ENCODE data around the gene ARFGAP3.
"Not testable (repeated sequence)": the region's sequence is repeated elsewhere in the genome, so short reads cannot be mapped to it uniquely, and the experiment has no call there.

The ARFGAP3 gene

DNA sequence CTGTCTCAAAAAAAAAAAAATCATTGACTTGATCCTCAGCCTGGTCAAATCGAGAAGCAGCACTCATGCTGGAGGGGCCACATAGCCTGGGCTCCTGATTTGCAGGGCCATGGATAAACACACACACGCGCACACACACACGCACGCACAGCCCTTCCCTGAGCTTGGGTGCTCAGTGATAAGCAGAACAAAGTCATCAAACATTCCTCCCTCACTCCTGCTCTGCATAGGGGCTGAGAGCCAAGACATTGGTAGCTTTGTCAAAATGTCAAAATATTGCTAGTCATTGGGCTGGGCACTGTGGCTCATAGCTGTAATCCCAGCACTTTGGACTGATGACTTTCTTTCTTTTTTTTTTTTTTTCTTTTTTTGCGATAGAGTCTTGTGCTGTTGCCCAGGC is 102.4 kb downstream of the ARFGAP3 start:
- ChIA-PET POLR2A (interaction anchor here (0.6 kb wide), 2 partner anchors 14 to 747 kb away, joined by 4 to 5 read pairs; no protein-coding TSS in a partner anchor), CTCF (interaction anchor here (0.6 kb wide), 1 partner anchor 708 kb away, joined by 3 read pairs; no protein-coding TSS in a partner anchor)
- peak; percentile 69 to 88 (median 72) for DNase-seq
- H3K9me3 ChIP-seq (ENCODE audit: control extremely low read depth in 1 of 5, control insufficient read depth in 4 of 5, insufficient read depth in 2 of 5, low read depth in 1 of 5, low read length in 4 of 5) = no peaks in the 10 kb centered on the region
- H3K4me1 ChIP-seq (ENCODE audit: control extremely low read depth in 1 of 4, control insufficient read depth in 4 of 4, insufficient read depth in 4 of 4, low read length in 3 of 4) = peaks cover 0 to 12% (median 3%) of the 10 kb centered on the region in 4 experiments
- WGBS (ENCODE audit: insufficient coverage) = 28% methylated on average over 4 of the region's 6 CpGs
- no peak overlapping the region for H3K4me3 ChIP-seq (ENCODE audit: control insufficient read depth in 1 of 7, extremely low read depth in 1 of 7, insufficient read depth in 4 of 7, low read depth in 2 of 7, low read length in 6 of 7)
- H3K36me3 ChIP-seq (ENCODE audit: control insufficient read depth in 4 of 4, insufficient read depth in 4 of 4, low read length in 3 of 4) = no peaks in the 10 kb centered on the region
- H3K27ac ChIP-seq (ENCODE audit: insufficient read depth in 1 of 2, low read depth in 1 of 2, low read length in 2 of 2, poor library complexity in 1 of 2, severe bottlenecking in 2 of 2) = no peak overlapping the region
- peaks cover 0 to 4% (median 0%) of the 10 kb centered on the region in 5 experiments for H3K27me3 ChIP-seq (replicated peaks in 2 of 5; ENCODE audit: control insufficient read depth in 4 of 5, insufficient read depth in 5 of 5, low read length in 4 of 5)

DNA sequence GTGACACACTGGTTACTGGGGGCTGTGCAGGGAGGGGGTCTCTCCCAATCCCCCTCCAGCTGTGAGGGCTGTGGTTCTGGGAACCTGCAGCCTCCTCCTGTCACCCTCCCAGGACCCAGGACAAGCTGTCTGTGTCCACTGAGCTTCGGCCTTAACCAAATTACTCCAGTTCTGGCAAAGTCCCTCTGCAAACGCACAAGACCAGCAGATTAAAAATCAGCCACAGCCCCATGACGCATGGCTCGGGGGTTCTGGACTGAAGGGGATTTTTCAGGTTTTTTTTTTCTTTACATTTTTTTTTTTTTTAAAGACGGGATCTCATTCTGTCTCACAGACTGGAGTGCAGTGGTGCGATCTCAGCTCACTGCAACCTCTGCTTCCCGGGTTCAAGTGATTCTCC is 104.2 kb downstream of the ARFGAP3 start:
- ChIA-PET POLR2A (no interaction called here), CTCF (interaction anchor here (0.7 kb wide), 1 partner anchor 79 kb away, joined by 3 read pairs; no protein-coding TSS in a partner anchor)
- Histone ChIP-seq H3K4me1 (ENCODE audit: control extremely low read depth in 1 of 4, control insufficient read depth in 4 of 4, insufficient read depth in 4 of 4, low read length in 3 of 4) (peaks cover 0 to 12% (median 3%) of the 10 kb centered on the region in 4 experiments), H3K27ac (ENCODE audit: insufficient read depth in 1 of 2, low read depth in 1 of 2, low read length in 2 of 2, poor library complexity in 1 of 2, severe bottlenecking in 2 of 2) (no peak overlapping the region), H3K4me3 (ENCODE audit: control insufficient read depth in 1 of 7, extremely low read depth in 1 of 7, insufficient read depth in 4 of 7, low read depth in 2 of 7, low read length in 6 of 7) (no peak overlapping the region), H3K36me3 (ENCODE audit: control insufficient read depth in 4 of 4, insufficient read depth in 4 of 4, low read length in 3 of 4) (no peaks in the 10 kb centered on the region), H3K9me3 (ENCODE audit: control extremely low read depth in 1 of 5, control insufficient read depth in 4 of 5, insufficient read depth in 2 of 5, low read depth in 1 of 5, low read length in 4 of 5) (no peaks in the 10 kb centered on the region), H3K27me3 (replicated peaks in 2 of 5; ENCODE audit: control insufficient read depth in 4 of 5, insufficient read depth in 5 of 5, low read length in 4 of 5) (peaks cover 0 to 4% (median 0%) of the 10 kb centered on the region in 5 experiments)
- peak in 1 of 3 donors; percentile 21 for DNase-seq
- 98% methylated on average over 7 of the region's 7 CpGs for WGBS (ENCODE audit: insufficient coverage)

DNA sequence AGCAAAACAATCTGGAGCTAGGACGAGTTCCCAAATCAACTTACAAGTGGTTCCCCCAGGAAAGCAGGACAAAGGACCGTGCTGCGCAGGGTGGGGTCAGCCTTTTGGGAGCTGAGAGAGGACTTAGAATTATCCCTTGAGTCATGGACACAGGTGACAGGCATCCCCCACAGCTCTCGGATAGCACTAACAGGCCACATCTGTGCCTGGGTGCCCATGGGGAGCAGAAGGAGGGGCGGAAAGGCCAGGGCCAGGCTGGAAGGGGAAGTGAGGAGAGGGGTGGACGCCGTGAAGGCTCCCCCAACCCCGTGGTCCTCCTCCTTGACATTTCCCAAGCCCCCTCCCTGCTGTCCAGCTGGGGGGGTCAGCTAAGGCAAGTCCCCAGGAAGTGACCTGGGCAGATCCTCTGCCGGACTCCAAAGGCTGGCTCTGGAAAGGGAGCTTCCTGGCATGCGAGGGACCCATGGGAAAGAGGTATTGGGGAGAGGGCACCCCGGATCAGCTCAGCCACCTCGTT is 104.8 kb downstream of the ARFGAP3 start:
- H3K36me3 ChIP-seq (ENCODE audit: control insufficient read depth in 4 of 4, insufficient read depth in 4 of 4, low read length in 3 of 4) = no peaks in the 10 kb centered on the region
- ChIA-PET POLR2A (interaction anchor here (0.6 to 1.2 kb wide), 3 partner anchors 11 to 890 kb away, joined by 3 read pairs; no protein-coding TSS in a partner anchor), CTCF (interaction anchor here (0.7 kb wide), 1 partner anchor 80 kb away, joined by 3 read pairs; no protein-coding TSS in a partner anchor)
- peaks cover 0 to 12% (median 3%) of the 10 kb centered on the region in 4 experiments for H3K4me1 ChIP-seq (ENCODE audit: control extremely low read depth in 1 of 4, control insufficient read depth in 4 of 4, insufficient read depth in 4 of 4, low read length in 3 of 4)
- H3K27me3 ChIP-seq (replicated peaks in 2 of 5; ENCODE audit: control insufficient read depth in 4 of 5, insufficient read depth in 5 of 5, low read length in 4 of 5) = peaks cover 0 to 2% (median 0%) of the 10 kb centered on the region in 5 experiments
- DNase-seq = peak in 2 of 3 donors; percentile 16 to 53
- no peaks in the 10 kb centered on the region for H3K9me3 ChIP-seq (ENCODE audit: control extremely low read depth in 1 of 5, control insufficient read depth in 4 of 5, insufficient read depth in 2 of 5, low read depth in 1 of 5, low read length in 4 of 5)
- no peak overlapping the region for H3K27ac ChIP-seq (ENCODE audit: insufficient read depth in 1 of 2, low read depth in 1 of 2, low read length in 2 of 2, poor library complexity in 1 of 2, severe bottlenecking in 2 of 2)
- no peak overlapping the region for H3K4me3 ChIP-seq (ENCODE audit: control insufficient read depth in 1 of 7, extremely low read depth in 1 of 7, insufficient read depth in 4 of 7, low read depth in 2 of 7, low read length in 6 of 7)
- WGBS (ENCODE audit: insufficient coverage) = 76% methylated on average over 8 of the region's 12 CpGs

DNA sequence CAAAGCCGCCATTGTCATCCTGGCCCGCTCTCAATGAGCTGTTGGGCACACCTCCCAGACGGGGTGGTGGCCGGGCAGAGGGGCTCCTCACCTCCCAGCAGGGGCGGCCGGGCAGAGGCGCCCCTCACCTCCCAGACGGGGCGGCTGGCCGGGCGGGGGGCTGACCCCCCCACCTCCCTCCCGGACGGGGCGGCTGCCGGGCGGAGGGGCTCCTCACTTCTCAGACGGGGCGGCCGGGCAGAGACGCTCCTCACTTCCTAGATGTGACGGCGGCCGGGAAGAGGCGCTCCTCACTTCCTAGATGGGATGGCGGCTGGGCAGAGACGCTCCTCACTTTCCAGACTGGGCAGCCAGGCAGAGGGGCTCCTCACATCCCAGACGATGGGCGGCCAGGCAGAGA is 106.7 kb downstream of the ARFGAP3 start:
- POLR2A ChIA-PET; CTCF ChIA-PET; H3K36me3 ChIP-seq (ENCODE audit: control insufficient read depth in 4 of 4, insufficient read depth in 4 of 4, low read length in 3 of 4); H3K9me3 ChIP-seq (ENCODE audit: control extremely low read depth in 1 of 5, control insufficient read depth in 4 of 5, insufficient read depth in 2 of 5, low read depth in 1 of 5, low read length in 4 of 5); H3K4me3 ChIP-seq (ENCODE audit: control insufficient read depth in 1 of 7, extremely low read depth in 1 of 7, insufficient read depth in 4 of 7, low read depth in 2 of 7, low read length in 6 of 7); H3K27ac ChIP-seq (ENCODE audit: insufficient read depth in 1 of 2, low read depth in 1 of 2, low read length in 2 of 2, poor library complexity in 1 of 2, severe bottlenecking in 2 of 2); DNase-seq; H3K27me3 ChIP-seq (replicated peaks in 2 of 5; ENCODE audit: control insufficient read depth in 4 of 5, insufficient read depth in 5 of 5, low read length in 4 of 5): not testable (repeated sequence)
- H3K4me1 ChIP-seq (ENCODE audit: control extremely low read depth in 1 of 4, control insufficient read depth in 4 of 4, insufficient read depth in 4 of 4, low read length in 3 of 4) = peaks cover 0 to 12% (median 3%) of the 10 kb centered on the region in 4 experiments
- WGBS (ENCODE audit: insufficient coverage) = 84% methylated on average over 3 of the region's 28 CpGs

DNA sequence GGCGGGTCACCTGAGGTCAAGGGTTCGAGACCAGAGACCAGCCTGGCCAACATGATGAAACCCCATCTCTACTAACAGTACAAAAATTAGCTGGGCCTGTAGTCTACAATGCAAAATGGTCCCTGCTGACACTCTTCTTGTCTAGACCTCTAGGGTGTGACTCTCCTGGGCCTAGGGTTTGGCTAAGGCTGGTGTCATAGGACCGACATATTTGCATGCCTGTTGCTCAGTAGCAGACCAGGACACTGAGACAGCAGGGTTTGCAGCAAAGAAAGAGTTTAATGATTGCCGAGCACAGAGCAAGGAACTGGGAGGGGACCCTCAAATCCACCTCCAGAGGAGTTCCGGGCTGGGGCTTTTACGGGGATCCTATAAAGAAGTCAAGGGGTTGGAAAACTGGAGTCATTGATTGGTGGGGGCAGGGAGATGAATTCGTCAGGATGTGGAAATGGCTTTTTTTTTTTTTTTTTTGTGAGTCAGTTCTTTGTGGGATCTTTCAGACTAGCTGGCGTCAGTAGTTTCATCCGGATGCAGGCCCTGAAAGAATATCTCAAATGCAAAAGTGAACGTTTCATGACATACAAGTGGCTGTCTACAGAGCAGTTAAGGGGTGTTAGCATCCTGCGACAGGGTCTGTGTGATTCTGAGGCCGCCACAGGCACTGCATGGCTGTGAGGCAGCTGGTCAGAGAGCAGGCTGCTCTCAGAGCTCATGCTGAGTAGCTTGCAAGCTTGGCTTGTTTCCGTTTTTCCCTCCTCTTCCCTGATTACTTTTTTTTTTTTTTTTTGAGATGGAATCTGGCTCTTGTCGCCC is 109.2 kb downstream of the ARFGAP3 start:
- WGBS (ENCODE audit: insufficient coverage) = 97% methylated on average over 13 of the region's 14 CpGs
- no peaks in the 10 kb centered on the region for H3K9me3 ChIP-seq (ENCODE audit: control extremely low read depth in 1 of 5, control insufficient read depth in 4 of 5, insufficient read depth in 2 of 5, low read depth in 1 of 5, low read length in 4 of 5)
- H3K4me3 ChIP-seq (ENCODE audit: control insufficient read depth in 1 of 7, extremely low read depth in 1 of 7, insufficient read depth in 4 of 7, low read depth in 2 of 7, low read length in 6 of 7) = no peak overlapping the region
- H3K27ac ChIP-seq (ENCODE audit: insufficient read depth in 1 of 2, low read depth in 1 of 2, low read length in 2 of 2, poor library complexity in 1 of 2, severe bottlenecking in 2 of 2) = no peak overlapping the region
- no peaks in the 10 kb centered on the region for H3K27me3 ChIP-seq (replicated peaks in 2 of 5; ENCODE audit: control insufficient read depth in 4 of 5, insufficient read depth in 5 of 5, low read length in 4 of 5)
- no peak for DNase-seq
- no peaks in the 10 kb centered on the region for H3K36me3 ChIP-seq (ENCODE audit: control insufficient read depth in 4 of 4, insufficient read depth in 4 of 4, low read length in 3 of 4)
- ChIA-PET POLR2A (interaction anchor here (0.7 kb wide), 1 partner anchor 467 kb away, joined by 3 read pairs; no protein-coding TSS in a partner anchor), CTCF (no interaction called here)
- H3K4me1 ChIP-seq (ENCODE audit: control extremely low read depth in 1 of 4, control insufficient read depth in 4 of 4, insufficient read depth in 4 of 4, low read length in 3 of 4) = peaks cover 0 to 12% (median 4%) of the 10 kb centered on the region in 4 experiments

Measured in common myeloid progenitor, CD34-positive (primary cell).